GM19193 (cell line): ENCODE measurements around the gene NDUFB5.

Experiments used
- POLR2A ChIP-seq: IDR thresholded peaks from 4 replicates; pipeline ENCODE4 v1.6.1; 2011; ENCODE audit not compliant: insufficient read depth, insufficient read length; ENCODE audit errors: extremely low read depth

The NDUFB5 gene

DNA sequence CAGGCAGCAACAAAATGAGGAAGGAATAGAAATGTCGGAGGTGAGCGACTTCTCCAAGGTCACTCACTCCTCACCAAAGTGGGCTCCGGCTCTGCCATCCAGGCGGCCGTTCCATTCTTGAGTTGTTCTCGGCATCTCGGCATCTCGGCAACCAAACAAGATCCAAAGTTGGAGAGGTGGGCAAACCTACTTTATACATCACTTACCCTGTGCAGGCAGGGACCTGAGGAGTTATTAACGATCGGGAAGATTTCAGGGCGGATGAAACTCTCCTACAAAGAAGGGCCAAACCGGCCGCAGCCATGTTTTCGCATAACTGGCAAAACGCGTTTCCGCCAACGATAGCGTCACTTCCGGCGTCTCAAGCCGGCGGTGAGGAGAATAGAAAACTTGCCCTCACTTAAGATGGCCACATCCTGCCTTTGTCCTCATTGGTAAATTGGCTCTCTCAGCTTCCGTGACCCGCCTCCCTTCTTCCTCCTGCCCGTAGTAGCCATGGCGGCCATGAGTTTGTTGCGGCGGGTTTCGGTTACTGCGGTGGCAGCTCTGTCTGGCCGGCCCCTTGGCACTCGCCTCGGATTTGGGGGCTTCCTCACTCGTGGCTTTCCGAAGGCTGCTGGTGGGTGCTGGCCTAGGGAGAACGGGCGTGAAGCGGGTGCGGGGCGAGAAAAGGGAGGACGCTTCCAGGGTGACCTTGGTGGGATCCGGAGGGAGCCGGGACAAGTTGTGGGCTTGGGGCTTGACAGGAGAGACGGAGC lies at the start of gene NDUFB5, which contains the start of gene MRPL47:
Gene NDUFB5, plus strand, starts transcription at position 474 of the 758 bp plus-strand sequence. Its CDS starts 22 bp downstream, at position 496.
Gene MRPL47, minus strand, starts transcription at position 318 of the 758 bp plus-strand sequence. Its CDS starts 14 bp downstream, at position 304.
- TF ChIP-seq POLR2A: peak; percentile 89

- no peak for TF ChIP-seq POLR2A
Measured at GRCh38 chr3:179558742-179559364, 45.7 kb upstream of the NDUFB5 start.

DNA sequence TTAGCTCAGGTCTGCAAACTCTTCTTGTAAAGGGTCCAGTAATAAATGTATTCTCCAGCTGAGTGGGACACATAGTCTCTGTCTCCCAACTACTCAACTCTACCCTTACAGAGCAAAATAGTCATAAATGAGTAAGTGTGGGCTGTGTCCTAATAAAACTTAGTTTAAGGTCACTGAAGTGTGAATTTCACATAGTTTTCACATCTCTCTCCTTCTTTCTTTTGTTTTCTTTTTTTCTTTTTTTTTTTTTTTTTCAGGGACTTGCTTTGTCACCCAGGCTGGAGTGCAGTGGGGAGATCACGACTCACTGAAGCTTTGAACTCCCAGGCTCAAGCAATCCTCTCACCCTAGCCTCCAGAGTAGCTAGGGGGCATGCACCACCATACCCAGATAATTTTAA lies 43.8 kb upstream of the NDUFB5 start:
- TF ChIP-seq POLR2A: no peak

- TF ChIP-seq POLR2A: peak; percentile 88
Measured at GRCh38 chr3:179562591-179563270, 41.9 kb upstream of the NDUFB5 start, which contains the start of gene ACTL6A. ACTL6A (plus strand) TSS chr3:179562926; CDS start chr3:179563093, 167 bp downstream.

DNA sequence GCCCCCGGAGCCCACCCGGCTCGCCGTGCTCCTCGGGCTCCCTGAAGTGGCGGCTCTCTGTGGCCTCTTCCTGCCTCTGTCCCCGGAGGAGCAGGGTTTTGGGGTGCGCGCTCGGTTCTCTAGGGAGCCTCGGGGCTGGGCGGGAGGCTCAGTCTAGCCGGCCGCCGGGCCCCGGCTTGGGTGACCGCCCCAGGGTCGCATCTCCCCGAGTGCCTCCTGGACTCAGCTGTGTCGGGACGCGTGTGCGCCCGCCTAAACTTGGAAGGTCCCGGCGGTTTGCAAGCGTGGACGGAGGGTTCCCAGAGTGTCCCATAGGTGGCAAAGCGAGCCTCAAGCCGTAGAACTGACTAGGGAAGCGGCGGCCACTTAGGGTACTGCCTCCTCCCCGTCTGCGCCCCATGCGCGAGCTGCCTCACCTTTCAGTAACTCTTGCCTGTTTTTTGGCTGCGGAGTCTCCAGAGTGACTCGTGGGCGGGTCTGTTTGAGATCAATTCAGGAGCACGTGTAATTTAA lies 41.3 kb upstream of the NDUFB5 start:
- TF ChIP-seq POLR2A: no peak

- TF ChIP-seq POLR2A: no peak
Measured at GRCh38 chr3:179565496-179565895, 39.1 kb upstream of the NDUFB5 start.

DNA sequence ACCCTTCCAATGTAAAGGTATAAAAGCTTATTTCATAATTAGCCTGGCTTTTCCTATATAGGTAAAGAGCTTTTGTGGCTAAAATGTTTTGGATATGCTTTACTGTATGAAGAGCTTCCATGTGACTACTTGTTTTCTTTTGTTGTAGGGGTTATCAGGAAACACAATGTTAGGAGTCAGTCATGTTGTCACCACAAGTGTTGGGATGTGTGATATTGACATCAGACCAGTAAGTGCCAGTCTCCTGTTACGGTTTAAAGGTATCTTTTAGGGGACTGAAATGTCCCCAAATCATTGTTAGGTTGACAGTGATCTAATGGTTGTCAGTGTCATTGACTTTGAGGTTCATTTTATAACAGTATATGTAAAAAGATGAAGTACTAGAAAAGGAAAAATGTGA lies 23.6 kb upstream of the NDUFB5 start:
- TF ChIP-seq POLR2A: no peak

DNA sequence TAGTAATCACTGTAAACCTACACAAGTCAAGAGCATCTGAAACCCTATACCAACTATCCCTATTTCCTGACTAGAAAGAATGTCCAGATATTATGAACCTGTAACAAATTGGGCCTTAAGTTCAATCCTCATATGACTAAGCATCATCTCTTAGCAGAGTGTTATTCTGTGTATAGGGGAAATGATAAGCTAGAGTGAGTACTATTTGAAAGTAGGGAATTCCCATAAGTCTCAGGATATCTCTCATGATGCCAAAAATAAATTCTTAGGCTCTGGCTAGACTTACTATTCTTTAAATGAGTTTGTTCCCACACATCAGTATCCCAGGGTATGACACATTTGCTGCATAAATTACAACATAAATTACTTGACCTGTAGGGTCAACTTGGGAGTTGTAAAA lies 15.5 kb upstream of the NDUFB5 start:
- no peak for TF ChIP-seq POLR2A

GRCh38 chr3:179590669-179591068 lies 13.9 kb upstream of the NDUFB5 start:
- TF ChIP-seq POLR2A: no peak

- TF ChIP-seq POLR2A: no peak
Measured at GRCh38 chr3:179591313-179591712, 13.3 kb upstream of the NDUFB5 start.

GRCh38 chr3:179599531-179599930 lies 5.1 kb upstream of the NDUFB5 start:
- TF ChIP-seq POLR2A: no peak

GRCh38 chr3:179603321-179603720 lies 1.3 kb upstream of the NDUFB5 start:
- TF ChIP-seq POLR2A: no peak

- TF ChIP-seq POLR2A: no peak
Measured at GRCh38 chr3:179603831-179604230, 763 bp upstream of the NDUFB5 start.

DNA sequence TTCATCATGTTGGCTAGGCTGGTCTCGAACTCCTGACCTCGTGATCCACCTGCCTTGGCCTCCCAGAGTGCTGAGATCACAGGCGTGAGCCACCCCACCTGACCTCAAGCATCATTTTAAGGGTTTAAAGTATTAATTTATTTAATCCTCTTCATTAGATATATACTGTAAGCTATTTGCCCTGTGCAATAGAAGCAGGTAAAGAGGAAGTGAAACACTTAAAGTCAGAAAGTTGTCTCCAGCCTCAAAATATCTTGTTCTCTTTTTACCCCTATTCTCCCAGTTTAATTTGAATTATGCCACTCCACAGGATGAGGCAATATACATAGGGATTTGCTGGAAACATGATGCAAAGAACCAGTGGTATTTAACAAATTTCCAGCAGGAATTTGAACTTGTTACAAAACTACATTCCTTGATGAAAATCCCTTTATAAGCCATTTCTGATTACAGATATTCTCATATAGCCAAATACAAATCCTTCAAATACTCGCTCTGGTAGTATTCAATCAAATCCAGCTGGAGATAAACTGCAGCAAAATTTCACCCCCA lies 2.0 kb downstream of the NDUFB5 start:
- no peak for TF ChIP-seq POLR2A
